ENCODE results near the gene PRDX4. TPM values are rescaled to one million over a fixed set of nuclear protein-coding genes. Genes with fewer than 3 reads are reported as not detected.

Gene PRDX4
- 35.5 TPM for total RNA-seq (ENCODE audit: unreplicated experiment)
- long read RNA-seq, transcript PRDX4-202 (7 exons, 1,005 nt), result major isoform, 35 of 35 reads
- long read RNA-seq, partial matches to known transcripts, result 0 of 35 reads
- long read RNA-seq, other reads (novel, unspliced or antisense), result 0 of 35 reads

- peak within 1 kb of the TSS; percentile 48 for H3K27ac Mint-ChIP-seq (ENCODE audit: unreplicated experiment)
Observed at GRCh38 chrX:23667239-23668177, at the start of gene PRDX4. Gene PRDX4 (plus strand): TSS chrX:23667493. CDS start chrX:23667571, 78 bp downstream.

GRCh38 chrX:23621621-23622265, 45.5 kb upstream of the PRDX4 start:
- Mint-ChIP-seq H3K27me3 (ENCODE audit: unreplicated experiment) (no peaks in the 10 kb centered on the region), H3K9me3 (ENCODE audit: unreplicated experiment) (no peaks in the 10 kb centered on the region), H3K27ac (ENCODE audit: unreplicated experiment) (no peak overlapping the region), H3K4me3 (ENCODE audit: unreplicated experiment) (no peak overlapping the region), H3K4me1 (ENCODE audit: low read depth, unreplicated experiment) (no peaks in the 10 kb centered on the region), H3K36me3 (ENCODE audit: unreplicated experiment) (no peaks in the 10 kb centered on the region)
- DNase-seq, result no peak
- TF ChIP-seq CTCF (IDR thresholded peaks at IDR 0.05; ENCODE audit: partially characterized antibody, unreplicated experiment), result no peak

More at GRCh38 chrX:23667239-23668177, at the start of gene PRDX4:
- H3K9me3 Mint-ChIP-seq (ENCODE audit: unreplicated experiment), result no peaks in the 10 kb centered on the region
- H3K27me3 Mint-ChIP-seq (ENCODE audit: unreplicated experiment), result no peaks in the 10 kb centered on the region
- peak; percentile 86 for DNase-seq
- H3K4me3 Mint-ChIP-seq (ENCODE audit: unreplicated experiment), result peak within 1 kb of the TSS; percentile 83
- no peaks in the 10 kb centered on the region for H3K4me1 Mint-ChIP-seq (ENCODE audit: low read depth, unreplicated experiment)
- no peak for TF ChIP-seq CTCF (IDR thresholded peaks at IDR 0.05; ENCODE audit: partially characterized antibody, unreplicated experiment)
- no peaks in the 10 kb centered on the region for H3K36me3 Mint-ChIP-seq (ENCODE audit: unreplicated experiment)

GRCh38 chrX:23623797-23624196, 43.5 kb upstream of the PRDX4 start:
- Mint-ChIP-seq H3K4me1 (ENCODE audit: low read depth, unreplicated experiment) (no peaks in the 10 kb centered on the region), H3K27ac (ENCODE audit: unreplicated experiment) (no peak overlapping the region), H3K4me3 (ENCODE audit: unreplicated experiment) (no peak overlapping the region), H3K27me3 (ENCODE audit: unreplicated experiment) (no peaks in the 10 kb centered on the region), H3K36me3 (ENCODE audit: unreplicated experiment) (no peaks in the 10 kb centered on the region), H3K9me3 (ENCODE audit: unreplicated experiment) (no peaks in the 10 kb centered on the region)
- no peak for DNase-seq
- TF ChIP-seq CTCF (IDR thresholded peaks at IDR 0.05; ENCODE audit: partially characterized antibody, unreplicated experiment), result no peak

- H3K4me3 Mint-ChIP-seq (ENCODE audit: unreplicated experiment), result no peak overlapping the region
- no peak for TF ChIP-seq CTCF (IDR thresholded peaks at IDR 0.05; ENCODE audit: partially characterized antibody, unreplicated experiment)
- H3K4me1 Mint-ChIP-seq (ENCODE audit: low read depth, unreplicated experiment), result no peaks in the 10 kb centered on the region
- H3K36me3 Mint-ChIP-seq (ENCODE audit: unreplicated experiment), result no peaks in the 10 kb centered on the region
- DNase-seq, result no peak
- no peaks in the 10 kb centered on the region for H3K27me3 Mint-ChIP-seq (ENCODE audit: unreplicated experiment)
- H3K27ac Mint-ChIP-seq (ENCODE audit: unreplicated experiment), result no peak overlapping the region
- H3K9me3 Mint-ChIP-seq (ENCODE audit: unreplicated experiment), result no peaks in the 10 kb centered on the region
Observed at GRCh38 chrX:23626651-23627050, 40.6 kb upstream of the PRDX4 start.

All from glutamatergic neuron (in vitro differentiated cells).